Measurements from ENCODE around the gene TAMALIN. TPM values are rescaled to one million over a fixed set of nuclear protein-coding genes. Genes with fewer than 3 reads are reported as not detected.
A peak's percentile ranks its signal among the peaks of the same experiment; 100 is the strongest.

The TAMALIN gene
- total RNA-seq, 3 donors from 2014 or later (not counting 1 experiment from before 2014, with no cell fraction given) = 403 to 663 (median 424) TPM

- Mint-ChIP-seq H3K36me3 (no peaks in the 10 kb centered on the region), H3K27me3 (ENCODE audit: low read depth in 2 of 2) (no peaks in the 10 kb centered on the region), H3K4me3 (no peak overlapping the region), H3K4me1 (no peaks in the 10 kb centered on the region), H3K27ac (no peak overlapping the region), H3K9me3 (no peaks in the 10 kb centered on the region)
- Histone ChIP-seq H3K4me1 (ENCODE audit: control insufficient read depth, insufficient read depth, low read length) (no peaks in the 10 kb centered on the region), H3K27me3 (ENCODE audit: control insufficient read depth, insufficient read depth, low read length) (no peaks in the 10 kb centered on the region), H3K4me3 (ENCODE audit: low read length) (no peak overlapping the region), H3K36me3 (ENCODE audit: control insufficient read depth, insufficient read depth, low read length) (no peaks in the 10 kb centered on the region), H3K9me3 (ENCODE audit: control insufficient read depth, insufficient read depth, low read length) (no peaks in the 10 kb centered on the region), H3K27ac (ENCODE audit: low read length) (no peak overlapping the region)
- intact Hi-C loops (cut with micrococcal nuclease) = no loop called here
- DNase-seq (no peak), ATAC-seq (no peak)
- WGBS (ENCODE audit: insufficient coverage) = 100% methylated on average over 1 of the region's 4 CpGs
- TF ChIP-seq, protein P1, sequence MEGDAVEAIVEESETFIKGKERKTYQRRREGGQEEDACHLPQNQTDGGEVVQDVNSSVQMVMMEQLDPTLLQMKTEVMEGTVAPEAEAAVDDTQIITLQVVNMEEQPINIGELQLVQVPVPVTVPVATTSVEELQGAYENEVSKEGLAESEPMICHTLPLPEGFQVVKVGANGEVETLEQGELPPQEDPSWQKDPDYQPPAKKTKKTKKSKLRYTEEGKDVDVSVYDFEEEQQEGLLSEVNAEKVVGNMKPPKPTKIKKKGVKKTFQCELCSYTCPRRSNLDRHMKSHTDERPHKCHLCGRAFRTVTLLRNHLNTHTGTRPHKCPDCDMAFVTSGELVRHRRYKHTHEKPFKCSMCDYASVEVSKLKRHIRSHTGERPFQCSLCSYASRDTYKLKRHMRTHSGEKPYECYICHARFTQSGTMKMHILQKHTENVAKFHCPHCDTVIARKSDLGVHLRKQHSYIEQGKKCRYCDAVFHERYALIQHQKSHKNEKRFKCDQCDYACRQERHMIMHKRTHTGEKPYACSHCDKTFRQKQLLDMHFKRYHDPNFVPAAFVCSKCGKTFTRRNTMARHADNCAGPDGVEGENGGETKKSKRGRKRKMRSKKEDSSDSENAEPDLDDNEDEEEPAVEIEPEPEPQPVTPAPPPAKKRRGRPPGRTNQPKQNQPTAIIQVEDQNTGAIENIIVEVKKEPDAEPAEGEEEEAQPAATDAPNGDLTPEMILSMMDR (IDR thresholded peaks at IDR 0.05) = no peak
Observed at GRCh38 chr12:51963477-51963876, 43.3 kb upstream of the TAMALIN start.

GRCh38 chr12:51969643-51970042 is 37.1 kb upstream of the TAMALIN start:
- Histone ChIP-seq H3K9me3 (ENCODE audit: control insufficient read depth, insufficient read depth, low read length) (no peaks in the 10 kb centered on the region), H3K27ac (ENCODE audit: low read length) (no peak overlapping the region), H3K27me3 (ENCODE audit: control insufficient read depth, insufficient read depth, low read length) (no peaks in the 10 kb centered on the region), H3K4me1 (ENCODE audit: control insufficient read depth, insufficient read depth, low read length) (peaks cover 42% of the 10 kb centered on the region), H3K36me3 (ENCODE audit: control insufficient read depth, insufficient read depth, low read length) (no peaks in the 10 kb centered on the region), H3K4me3 (ENCODE audit: low read length) (no peak overlapping the region)
- Mint-ChIP-seq H3K27me3 (ENCODE audit: low read depth in 2 of 2) (no peaks in the 10 kb centered on the region), H3K36me3 (no peaks in the 10 kb centered on the region), H3K4me1 (peaks cover 49 to 54% of the 10 kb centered on the region in 2 donors), H3K4me3 (peak overlapping the region; percentile 35), H3K27ac (no peak overlapping the region), H3K9me3 (no peaks in the 10 kb centered on the region)
- intact Hi-C loops (cut with micrococcal nuclease) = no loop called here
- WGBS (ENCODE audit: insufficient coverage) = 100% methylated on average over 2 of the region's 2 CpGs
- TF ChIP-seq, protein P1 (IDR thresholded peaks at IDR 0.05) = no peak
- DNase-seq (no peak), ATAC-seq (no peak)

DNA sequence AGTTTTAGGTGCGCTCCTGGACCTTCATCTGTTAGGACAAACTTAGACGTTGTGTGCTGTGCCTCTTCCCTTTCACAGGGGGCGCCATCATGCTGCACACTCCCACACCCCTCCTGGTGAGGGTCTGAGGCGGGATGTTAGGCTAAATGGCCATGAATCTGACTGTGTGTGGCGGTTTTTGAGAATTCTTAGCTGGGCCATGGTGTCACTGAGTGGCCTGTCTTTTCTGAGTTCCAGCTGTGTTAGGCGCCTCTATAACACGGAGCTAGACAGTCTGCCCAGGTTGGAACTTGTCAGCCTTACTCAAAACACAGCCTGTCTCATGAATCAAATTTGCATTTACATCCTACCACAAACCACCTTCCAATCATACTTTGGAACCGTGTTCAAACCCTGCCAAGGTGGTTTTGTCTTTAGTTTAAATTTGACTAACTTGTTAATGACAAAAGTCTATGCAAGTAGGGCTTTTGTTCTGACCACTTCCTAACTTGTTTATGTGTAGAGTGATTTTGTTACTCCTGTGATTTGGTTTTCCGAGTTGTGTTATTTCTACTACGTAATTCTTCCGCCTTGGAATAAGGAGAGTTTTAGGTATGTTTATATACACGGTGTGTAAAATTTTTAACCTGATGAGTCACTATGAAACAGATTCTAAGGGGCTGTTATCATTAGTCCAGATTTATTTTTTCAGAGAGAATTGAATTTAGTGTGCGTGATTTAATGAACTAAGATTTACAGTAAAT is 35.7 kb upstream of the TAMALIN start:
- Histone ChIP-seq H3K4me3 (ENCODE audit: low read length) (no peak overlapping the region), H3K9me3 (ENCODE audit: control insufficient read depth, insufficient read depth, low read length) (no peaks in the 10 kb centered on the region), H3K27me3 (ENCODE audit: control insufficient read depth, insufficient read depth, low read length) (no peaks in the 10 kb centered on the region), H3K27ac (ENCODE audit: low read length) (peak overlapping the region; percentile 4), H3K36me3 (ENCODE audit: control insufficient read depth, insufficient read depth, low read length) (no peaks in the 10 kb centered on the region), H3K4me1 (ENCODE audit: control insufficient read depth, insufficient read depth, low read length) (peaks cover 57% of the 10 kb centered on the region)
- WGBS (ENCODE audit: insufficient coverage) = 40% methylated on average over 11 of the region's 13 CpGs
- H3K9me3 Mint-ChIP-seq = no peaks in the 10 kb centered on the region
- peak; percentile 52 to 60 (median 53) for ATAC-seq
- DNase-seq = peak in 1 of 2 donors; percentile 70
- intact Hi-C loops (cut with micrococcal nuclease) = no loop called here
- H3K27me3 Mint-ChIP-seq (ENCODE audit: low read depth in 2 of 2) = no peaks in the 10 kb centered on the region
- peaks cover 64 to 69% of the 10 kb centered on the region in 2 donors for H3K4me1 Mint-ChIP-seq
- H3K27ac Mint-ChIP-seq = peak overlapping the region; percentile 84 to 88
- H3K36me3 Mint-ChIP-seq = peaks cover 7% of the 10 kb centered on the region
- TF ChIP-seq, protein P1 (IDR thresholded peaks at IDR 0.05) = peak; percentile 59
- peak overlapping the region; percentile 77 for H3K4me3 Mint-ChIP-seq
